Glomerular endothelial cell (primary cell): ENCODE measurements around the gene DSC1. TPM values are rescaled to one million over a fixed set of nuclear protein-coding genes. Genes with fewer than 3 reads are reported as not detected.
"Not testable (repeated sequence)": the region's sequence is repeated elsewhere in the genome, so short reads cannot be mapped to it uniquely, and the experiment has no call there.

ENCODE experiments used
- DNase-seq: peaks from one replicate; pipeline ENCODE4 v3.0.0-alpha.2; 2011; ENCODE audit warnings: low read depth, low spot score; ENCODE audit errors: extremely low read depth
- total RNA-seq: library from RNA; depleted of rRNA; stranded (reverse); fragments of >200 nt; gene quantifications from 2 replicates; pipeline ENCODE4 v1.2.3, GENCODE V29; 2015

DSC1 gene
- total RNA-seq, 1 donor from 2014 or later = not detected

DNA sequence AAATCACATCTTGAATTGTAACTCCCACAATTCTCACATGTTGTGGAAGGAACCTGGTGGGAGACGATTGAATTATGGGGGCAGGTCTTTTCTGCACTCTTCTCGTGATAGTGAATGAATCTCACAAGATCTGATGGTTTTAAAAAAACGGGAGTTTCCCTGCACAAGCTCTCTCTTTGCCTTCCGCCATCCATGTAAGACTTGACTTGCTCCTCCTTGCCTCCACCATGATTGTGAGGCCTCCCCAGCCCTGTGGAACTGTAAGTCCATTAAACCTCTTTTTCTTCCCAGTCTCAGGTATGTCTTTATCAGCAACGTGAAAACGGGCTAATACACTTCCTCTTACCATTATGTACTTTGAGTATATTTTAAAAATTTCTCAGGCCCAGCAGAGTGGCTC, 14.7 kb upstream of the DSC1 start:
- not testable (repeated sequence) for DNase-seq

DNA sequence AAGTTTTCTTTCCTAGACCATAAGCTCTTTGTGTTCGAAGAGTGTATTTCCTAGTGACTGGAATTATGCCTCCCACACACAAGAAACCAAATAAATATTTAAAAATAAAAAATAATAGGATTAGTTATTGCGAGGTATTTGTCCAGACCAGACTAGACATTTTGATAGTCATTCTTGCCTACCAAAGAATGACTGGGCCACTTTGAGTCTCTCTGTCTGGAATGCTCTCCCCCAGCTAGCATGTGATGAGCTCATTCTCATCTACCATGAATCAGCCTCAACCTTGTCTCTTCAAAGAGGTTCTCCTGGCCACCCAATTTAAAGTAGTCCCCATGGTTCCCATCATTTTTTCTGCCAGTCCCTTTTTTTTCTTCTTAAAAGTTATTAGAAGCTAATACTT, 13.9 kb upstream of the DSC1 start:
- no peak for DNase-seq

DNA sequence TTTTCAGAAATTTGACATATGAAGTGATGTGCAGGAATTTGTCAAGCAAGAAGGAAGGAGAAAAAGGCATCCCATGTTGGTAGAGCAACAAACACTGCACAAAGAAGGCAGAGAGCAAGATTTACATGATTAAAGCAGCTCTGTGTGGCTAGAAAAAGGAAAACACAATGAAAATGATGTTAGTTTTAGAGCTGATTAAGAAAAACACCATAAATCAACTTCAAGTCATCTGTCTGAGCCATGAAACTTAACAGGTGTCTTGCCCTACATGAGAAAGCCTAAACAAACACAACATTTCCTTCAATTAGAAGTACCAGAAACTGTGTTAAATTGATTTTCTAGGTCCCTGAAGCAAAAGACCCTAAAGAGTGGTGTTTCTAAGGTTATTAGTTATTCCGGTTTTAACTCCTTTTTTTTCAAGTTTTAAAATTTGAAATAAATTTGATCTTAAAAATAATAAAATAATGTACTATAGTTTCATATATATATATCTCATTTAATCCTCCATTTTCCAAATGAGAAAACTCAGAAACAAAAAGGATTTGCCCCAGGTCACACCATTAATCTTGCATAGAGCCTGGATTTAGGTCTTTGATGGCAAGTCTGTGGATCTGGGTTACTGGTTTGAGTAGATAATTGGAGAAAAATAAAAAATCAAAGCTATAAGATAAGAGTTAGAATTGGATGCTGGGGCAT, 8.6 kb upstream of the DSC1 start:
- DNase-seq = no peak

DNA sequence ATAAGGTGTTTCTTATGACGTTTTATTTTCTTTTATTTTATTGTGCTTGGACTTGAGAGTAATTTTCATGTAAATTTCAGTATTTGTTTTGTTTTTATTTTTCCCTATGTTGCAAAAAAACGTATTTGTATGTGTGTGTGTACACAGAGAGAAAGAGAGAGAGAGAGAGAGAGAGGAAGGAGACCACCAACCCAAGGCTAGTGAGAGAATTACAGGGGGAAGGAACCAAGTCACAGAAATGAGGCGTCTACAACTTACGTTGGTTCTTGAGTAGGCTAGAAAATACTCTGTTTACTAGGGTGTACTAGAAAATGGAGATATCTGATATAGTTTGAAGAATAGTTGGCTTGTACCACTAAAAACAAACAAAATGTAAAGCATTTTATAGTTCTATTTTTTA, 7.7 kb upstream of the DSC1 start:
- DNase-seq = no peak

DNA sequence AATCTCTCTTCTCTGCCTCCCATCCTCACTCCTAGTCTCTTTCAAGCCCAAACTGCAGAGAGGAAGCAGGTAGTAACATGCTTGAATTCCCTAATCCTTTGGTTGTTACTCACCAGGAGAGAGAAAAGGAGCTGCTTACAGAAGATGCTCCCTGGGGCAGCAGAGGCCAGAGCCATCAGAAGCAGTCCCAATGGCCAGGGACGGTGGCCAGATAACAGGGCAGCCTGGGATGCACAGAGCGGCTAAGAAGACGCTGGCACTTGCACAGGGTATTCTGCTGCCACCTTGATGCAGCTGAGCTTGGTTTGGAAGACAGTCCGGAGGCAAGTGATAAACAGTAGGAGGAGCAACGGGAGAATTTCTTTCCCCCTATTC, 250 bp downstream of the DSC1 start:
- no peak for DNase-seq

DNA sequence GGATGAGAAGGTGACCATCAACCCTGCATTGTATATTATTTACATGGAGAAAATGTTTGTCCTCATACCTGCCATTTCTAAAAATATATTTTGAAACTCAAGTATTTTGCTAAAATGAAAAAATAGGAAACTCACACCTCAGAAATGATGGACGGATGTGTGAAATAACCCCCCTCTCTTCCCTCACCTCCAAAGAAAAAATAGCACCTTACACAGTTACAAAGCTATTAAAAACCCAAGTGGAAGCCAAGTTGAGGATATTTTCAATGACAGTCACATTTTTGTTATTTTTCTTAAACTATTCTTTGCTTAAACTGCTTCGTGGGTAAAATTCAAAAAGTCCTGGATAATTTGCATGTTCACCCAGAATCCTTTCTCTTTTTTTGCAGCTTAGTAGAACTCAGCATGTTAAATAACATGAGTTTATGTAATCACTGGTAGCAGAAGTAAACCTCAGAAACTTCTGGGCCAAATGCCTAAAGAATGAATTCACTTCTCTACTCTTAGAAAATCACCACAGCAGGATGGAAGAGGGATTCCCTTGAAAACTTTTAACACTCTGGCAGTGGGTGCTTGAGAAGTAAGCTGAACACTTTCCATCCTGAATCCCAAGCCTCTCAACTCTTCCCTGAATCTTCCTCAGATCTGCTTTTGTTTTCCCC, 768 bp downstream of the DSC1 start:
- no peak for DNase-seq

DNA sequence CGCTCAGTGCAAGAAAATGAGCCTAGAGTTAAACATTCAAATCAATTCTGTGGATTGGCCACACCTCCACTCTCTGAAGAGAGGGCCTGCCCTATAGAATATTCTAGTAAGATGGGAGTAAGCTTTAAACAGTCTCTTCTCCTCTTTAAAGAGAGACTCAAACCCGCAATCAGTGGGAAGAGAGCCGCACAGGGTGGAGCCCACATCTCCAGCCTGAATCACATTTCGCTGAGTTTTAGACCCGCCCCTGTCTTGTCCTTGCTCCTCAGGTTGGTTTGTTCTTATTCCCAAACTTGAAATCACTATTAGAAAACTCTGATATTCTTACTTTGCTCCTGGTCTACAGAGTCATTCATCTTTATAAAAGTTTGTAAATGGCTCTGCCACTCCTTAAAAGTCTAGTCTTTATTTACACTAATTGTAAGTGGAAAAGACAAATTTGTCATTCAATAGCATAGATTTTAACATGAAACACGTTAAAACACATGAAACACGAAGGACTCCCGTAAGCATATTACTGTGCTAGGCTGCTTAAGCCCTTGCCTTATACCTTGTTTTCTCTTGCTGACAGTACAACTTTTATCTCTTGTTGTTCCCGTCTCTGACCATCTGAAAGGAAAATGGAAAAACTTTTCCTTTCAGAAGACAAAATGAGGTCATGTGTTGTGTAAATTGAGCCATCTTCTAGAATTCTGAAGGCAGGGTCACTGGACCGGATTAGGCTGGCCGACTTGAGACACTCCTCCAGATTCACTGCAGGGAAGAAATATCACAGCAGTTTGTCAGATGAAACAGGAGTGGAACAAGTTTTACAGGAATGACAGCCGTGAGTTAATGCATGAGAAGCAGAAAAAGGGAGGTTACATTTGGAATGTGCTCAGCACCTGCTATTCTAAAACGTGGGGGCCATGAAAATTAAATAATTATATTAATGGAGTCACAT, 5.6 kb downstream of the DSC1 start:
- no peak for DNase-seq

DNA sequence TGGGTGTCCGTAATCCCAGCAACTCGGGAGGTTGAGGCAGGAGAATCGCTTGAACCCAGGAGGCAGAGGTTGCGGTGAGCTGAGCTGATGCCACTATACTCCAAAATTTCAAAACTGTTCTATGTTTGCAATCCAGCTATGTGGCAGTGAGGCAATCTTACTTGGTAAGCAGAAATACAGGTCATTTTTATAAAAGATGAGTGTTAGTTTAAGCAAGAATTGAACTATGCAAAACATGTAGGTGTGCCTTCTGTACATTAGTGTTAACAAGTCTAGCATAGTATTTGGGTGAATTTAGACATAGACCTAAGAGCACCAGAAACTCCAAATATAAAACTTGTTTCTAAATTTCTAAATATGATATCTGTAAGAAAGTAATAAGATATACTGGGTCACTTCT, 7.2 kb downstream of the DSC1 start:
- DNase-seq = no peak

DNA sequence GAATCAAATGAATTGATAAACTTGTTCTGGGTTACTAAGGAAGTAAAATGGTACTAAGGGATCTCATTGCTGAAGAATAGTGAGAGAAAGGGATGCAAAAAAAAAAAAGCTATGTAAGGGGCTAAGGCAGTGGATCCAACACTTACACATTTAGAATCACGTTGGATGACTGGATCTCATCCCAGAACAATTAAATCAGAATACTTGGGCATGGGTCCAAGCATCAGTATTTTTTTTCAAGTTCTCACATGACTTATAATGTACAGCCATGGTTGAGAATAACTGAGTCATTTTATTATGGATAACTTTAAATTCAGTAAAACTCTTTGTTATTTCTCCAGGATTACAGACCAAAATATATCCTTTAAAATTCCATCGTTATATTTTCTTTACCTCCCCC, 8.5 kb downstream of the DSC1 start:
- no peak for DNase-seq

DNA sequence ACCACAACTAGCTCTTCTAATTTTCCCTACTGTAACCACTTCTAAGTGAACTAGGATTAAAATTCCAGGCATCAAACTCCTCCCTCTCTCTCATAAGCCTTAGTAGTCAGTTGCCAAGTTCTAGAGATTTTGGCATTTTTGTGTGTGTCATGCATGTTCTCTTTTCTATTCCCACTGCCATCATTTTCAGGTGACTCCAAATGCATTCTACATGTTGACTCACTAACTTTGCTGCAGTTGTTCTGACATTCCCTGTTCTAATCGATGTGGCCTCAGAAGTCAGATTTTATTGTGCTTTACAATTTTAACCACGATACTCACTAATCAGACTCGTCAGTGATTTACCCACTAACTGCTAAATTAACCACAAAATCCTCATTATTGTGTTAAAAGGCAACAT, 13.3 kb downstream of the DSC1 start:
- DNase-seq = no peak

DNA sequence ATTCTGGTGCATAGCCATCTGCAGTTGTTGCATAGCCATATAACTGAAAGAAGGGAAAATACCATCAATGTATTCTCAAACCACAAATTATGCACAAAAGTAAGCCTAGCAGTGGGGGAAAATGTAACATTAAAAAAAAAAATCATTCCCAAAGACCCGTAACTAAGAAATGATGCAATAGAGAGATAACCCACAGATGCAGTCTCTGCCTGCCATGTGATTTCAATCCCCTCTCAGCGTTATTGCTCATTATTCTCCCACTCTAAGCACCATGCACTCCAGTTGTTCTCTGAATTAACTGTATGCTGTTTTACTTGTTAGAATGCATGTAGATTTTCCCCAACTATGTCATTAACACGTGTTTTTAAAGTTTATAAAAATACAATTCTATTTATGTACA, 14.1 kb downstream of the DSC1 start:
- DNase-seq = no peak

DNA sequence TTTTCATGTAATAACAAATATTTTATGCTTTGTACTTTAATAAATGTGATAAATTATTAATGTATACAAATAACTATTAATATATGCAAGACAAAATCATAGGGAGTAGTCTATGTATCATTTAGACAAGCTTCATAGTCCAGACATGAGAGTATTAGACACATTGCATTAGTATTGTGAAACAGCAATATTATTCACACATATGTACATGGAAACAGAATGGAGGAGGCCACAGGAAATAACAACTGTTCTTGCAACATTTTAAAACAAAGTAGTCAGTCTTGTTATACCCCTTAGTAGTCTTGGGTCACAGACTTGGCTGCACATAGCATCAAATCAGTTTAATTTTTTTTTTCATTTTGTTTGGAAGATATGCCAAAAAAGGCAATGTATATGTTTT, 15.8 kb downstream of the DSC1 start:
- DNase-seq = no peak

DNA sequence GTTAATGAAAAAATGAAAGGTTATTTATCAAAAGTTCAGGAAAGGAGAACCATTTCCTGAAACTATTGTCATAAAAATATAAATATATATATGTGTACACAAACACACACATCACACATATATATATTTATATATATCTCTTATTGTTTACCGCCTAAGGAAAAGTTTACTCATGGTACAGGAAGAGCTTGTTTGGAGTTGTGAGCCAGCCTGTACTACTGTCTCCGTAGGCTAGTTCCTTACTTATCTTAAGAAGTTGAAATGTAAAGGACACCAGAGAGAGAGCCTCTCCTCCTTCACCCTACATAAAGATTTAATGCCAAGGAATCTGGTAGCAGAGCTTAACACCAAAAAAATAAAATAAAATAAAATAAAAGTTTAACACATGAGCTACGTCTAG, 19.6 kb downstream of the DSC1 start:
- no peak for DNase-seq

DNA sequence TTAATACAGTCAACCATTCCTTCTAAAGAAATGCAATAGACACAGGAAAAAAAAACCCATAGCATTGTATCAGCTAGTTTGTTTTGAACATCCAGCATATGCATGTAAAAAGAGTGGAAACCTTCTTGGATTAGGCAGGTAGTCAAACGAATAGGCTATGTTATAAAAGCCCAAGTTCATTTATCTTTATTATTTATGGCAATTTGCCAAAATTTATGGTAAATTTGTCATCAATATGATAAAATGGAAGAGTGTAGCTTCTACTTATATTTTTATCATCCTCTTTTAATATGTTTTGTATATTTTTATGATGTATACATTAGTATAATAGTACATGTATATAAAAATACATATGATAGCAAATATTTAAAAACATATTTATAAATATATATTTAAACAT, 23.9 kb downstream of the DSC1 start:
- DNase-seq = no peak

DNA sequence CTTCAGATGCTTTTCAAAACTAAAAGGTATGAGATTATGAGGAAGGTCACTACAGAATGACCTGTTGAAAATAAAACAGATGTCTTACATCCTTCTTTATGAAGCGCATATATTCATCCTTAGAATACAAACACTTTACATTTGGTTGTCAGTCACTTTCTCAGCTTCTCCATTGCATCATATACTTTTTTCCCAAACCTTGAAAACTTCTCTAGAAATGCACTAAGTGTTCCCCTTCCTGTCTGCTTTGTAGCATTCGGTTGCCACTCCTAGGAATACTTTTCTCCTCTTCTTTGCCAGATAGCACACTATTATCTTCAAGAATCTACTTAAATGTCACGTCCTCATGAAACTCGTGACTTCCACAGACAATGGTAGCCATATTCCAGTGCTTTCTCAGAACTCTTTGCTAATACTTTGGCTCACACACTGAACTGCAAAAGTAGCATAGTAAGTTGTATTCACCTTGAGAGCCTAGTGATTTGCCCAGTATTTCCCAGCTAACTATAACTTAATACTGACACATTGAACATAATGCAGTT, 27.6 kb downstream of the DSC1 start:
- no peak for DNase-seq

DNA sequence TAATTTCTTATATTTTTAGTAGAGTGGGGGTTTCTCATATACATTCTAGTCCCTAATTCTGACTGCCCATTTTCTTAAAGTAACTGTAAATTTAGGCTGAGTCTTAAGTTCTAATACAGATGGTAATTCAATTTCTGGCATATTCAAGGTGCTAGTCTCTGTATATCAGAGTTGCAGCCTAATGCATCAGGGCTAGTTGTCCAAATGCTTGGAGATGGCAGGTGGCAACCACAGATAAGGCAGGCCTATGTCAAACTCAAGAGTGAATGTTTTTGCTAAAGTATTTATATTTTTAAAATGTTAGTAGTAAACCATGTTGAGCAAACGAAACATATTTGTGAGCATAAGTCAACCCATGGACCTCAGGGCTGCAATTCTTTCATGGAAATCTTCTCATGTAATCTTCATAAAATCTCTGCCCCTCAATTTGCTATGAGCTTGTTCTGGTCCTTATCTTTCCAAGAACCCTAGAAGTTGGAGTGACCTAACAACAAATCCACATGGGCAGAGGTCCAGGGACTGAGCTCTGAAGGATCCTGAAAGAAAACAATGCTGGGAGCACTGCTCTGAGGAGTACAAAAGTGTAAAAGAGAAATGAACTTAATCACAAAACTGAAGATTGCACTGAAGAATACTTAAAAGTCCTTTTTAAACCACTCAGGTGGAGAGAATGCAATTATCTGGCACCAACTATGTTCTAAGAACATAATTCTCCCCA, 33.1 kb downstream of the DSC1 start:
- no peak for DNase-seq

DNA sequence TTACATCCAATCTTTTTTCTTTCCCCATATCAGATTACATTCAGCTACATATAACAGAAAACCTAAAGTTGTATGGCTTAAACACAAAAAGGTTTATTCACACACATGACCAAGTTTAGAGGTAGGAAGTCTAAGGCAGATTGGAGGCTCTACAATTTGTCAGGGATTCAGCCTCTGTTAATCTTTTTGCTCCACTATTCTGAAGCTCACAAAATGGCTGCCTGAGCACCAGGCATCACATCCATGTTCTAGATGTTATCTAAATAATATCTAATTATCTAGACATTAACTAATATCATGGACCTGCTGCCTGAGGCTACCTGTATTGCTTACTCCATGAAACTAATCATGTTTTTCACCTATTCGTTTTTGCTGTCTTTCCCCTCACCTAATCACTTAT, 36.8 kb downstream of the DSC1 start:
- no peak for DNase-seq

DNA sequence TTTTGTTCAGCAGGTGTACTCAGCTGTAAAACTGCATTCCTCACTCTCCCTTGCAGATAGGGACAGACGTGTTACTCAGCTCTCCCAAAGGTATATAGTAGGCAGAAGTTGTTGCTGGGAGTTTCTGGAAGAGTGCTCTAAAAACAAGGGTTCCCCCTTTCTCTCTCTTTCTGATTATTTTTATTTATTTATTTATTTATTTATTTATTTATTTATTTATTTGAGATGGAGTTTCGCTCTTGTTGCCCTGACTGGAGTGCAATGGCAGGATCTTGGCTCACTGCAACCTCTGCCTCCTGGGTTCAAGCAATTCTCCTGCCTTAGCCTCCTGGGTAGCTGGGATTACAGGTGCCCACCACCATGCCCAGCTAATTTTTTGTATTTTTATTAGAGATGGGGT, 39.5 kb downstream of the DSC1 start:
- DNase-seq = not testable (repeated sequence)

DNA sequence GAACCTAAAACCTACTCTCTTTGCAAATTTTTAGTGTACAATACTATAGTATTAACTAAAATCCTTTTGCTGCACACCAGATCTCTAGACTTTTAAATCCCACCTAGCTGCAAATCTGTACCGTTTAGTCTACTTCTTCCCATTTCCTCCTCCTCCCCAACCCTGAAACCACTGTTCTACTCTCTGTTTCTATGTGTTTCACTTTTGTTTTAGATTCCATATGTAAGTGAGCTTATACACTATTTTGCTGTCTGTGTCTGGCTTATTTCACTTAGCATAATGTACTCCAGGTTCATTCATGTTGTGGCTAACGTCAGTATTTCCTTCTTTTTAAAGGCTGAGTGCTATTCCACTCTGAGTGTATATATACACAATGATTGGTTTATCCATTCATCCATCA, 42.1 kb downstream of the DSC1 start:
- DNase-seq = no peak

DNA sequence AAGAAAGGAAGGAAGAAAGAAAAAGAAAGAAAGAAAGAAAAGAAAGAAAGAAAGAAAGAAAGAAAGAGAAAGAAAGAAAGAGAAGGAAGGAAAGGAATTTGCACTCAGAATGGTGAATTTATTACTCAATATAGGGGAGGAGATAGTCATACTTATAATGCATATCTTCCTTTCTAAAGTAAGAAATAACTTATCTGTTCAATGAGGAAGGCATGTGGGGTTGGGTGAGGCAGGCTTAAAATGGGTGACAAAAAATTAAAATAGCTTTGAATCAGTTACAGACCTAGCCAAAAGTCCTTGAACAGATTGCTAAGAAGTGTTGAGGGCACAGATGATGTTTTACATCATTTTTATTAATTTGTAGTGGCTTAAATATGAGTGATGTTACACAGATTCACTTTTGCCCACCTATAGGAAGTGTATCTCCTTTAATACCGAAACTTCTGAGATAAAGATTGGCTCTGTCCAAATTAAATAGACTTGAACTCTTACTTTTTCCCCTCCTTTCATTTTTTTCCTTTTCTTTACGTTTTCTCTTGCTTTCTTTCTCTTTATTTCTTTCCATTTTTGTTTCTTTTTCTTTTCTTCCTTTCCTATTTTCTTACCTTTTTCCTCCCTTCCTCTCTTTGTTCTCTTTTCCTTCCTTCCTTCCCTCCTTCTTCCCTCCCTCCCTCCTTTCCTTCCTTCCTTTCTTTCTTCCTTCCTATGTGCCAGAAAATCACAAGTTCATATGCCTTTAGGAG, 45.6 kb downstream of the DSC1 start:
- DNase-seq = no peak
